Natural killer cell (primary cell): Measurements from ENCODE around the gene NFYC. TPM values are rescaled to one million over a fixed set of nuclear protein-coding genes. Genes with fewer than 3 reads are reported as not detected.
A peak's percentile ranks its signal among the peaks of the same experiment; 100 is the strongest.

Experiments
- ATAC-seq, 3 donors: fragments of 150-1000 bp in 2 of 3; fragments of 200-7000 bp in 1 of 3; cut with Tn5 transposase; 1 replicate in 1 of 3; 2 replicates in 2 of 3; pipeline ENCODE4 v1.10.0; 2021; ENCODE audit warnings: mild to moderate bottlenecking in 2 of 3, moderate library complexity in 2 of 3
- DNase-seq, 2 donors: peaks; one replicate each; pipeline versions ENCODE4 v3.0.0 to v3.0.0-alpha.2; 2013 to 2021; ENCODE audit warnings: mixed read lengths in 1 of 2
- H3K27ac ChIP-seq: one replicate; pipeline ENCODE4 v1.5.1; 2013; ENCODE audit warnings: mild to moderate bottlenecking, low read length
- H3K27me3 ChIP-seq: one replicate; pipeline ENCODE4 v1.6.1; 2013; ENCODE audit warnings: low read length; ENCODE audit not compliant: control insufficient read depth, insufficient read depth
- H3K36me3 ChIP-seq: one replicate; pipeline ENCODE4 v1.6.1; 2013; ENCODE audit warnings: low read length; ENCODE audit not compliant: control insufficient read depth, insufficient read depth
- H3K4me1 ChIP-seq: one replicate; pipeline ENCODE4 v1.6.1; 2013; ENCODE audit warnings: low read length; ENCODE audit not compliant: control insufficient read depth, insufficient read depth
- H3K4me3 ChIP-seq: one replicate; pipeline ENCODE4 v1.5.1; 2013; ENCODE audit warnings: low read length
- H3K9me3 ChIP-seq: one replicate; pipeline ENCODE4 v1.6.1; 2013; ENCODE audit warnings: low read length; ENCODE audit not compliant: control insufficient read depth, insufficient read depth
- H3K27ac Mint-ChIP-seq, 2 donors: one replicate each; pipeline ENCODE4 v1.8.0; 2022; ENCODE audit warnings: mild to moderate bottlenecking in 2 of 2, mixed read lengths in 2 of 2, moderate library complexity in 1 of 2
- H3K27me3 Mint-ChIP-seq, 2 donors: one replicate each; pipeline ENCODE4 v1.8.0; 2022; ENCODE audit warnings: low read depth in 2 of 2, mixed read lengths in 2 of 2
- H3K36me3 Mint-ChIP-seq: one replicate; pipeline ENCODE4 v1.8.0; 2022; ENCODE audit warnings: mixed read lengths
- H3K4me1 Mint-ChIP-seq, 2 donors: one replicate each; pipeline ENCODE4 v1.8.0; 2022; ENCODE audit warnings: mixed read lengths in 2 of 2
- H3K4me3 Mint-ChIP-seq: one replicate; pipeline ENCODE4 v1.8.0; 2022; ENCODE audit warnings: mild to moderate bottlenecking, moderate library complexity, mixed read lengths
- H3K9me3 Mint-ChIP-seq, 2 donors: one replicate each; pipeline ENCODE4 v1.8.0; 2022; ENCODE audit warnings: mixed read lengths in 2 of 2
- WGBS: methylation state at CpG from one replicate; pipeline ENCODE4 v1.1.7; 2013; ENCODE audit warnings: missing lambda C conversion rate; ENCODE audit not compliant: insufficient coverage; 5-methylcytosine and 5-hydroxymethylcytosine counted together
- intact Hi-C: fragments of 100-400 bp; cut with micrococcal nuclease; formaldehyde crosslinking; loops from one replicate; pipeline ENCODE4 v1.14.2; 2022
- total RNA-seq, 4 donors: library from RNA; stranded (reverse); fragments of 120-200 nt in 1 of 4; gene quantifications; one replicate each; pipeline versions ENCODE4 v1.2.3 to v1.2.4, GENCODE V29; 2013 to 2022
- TF ChIP-seq, protein P1 (sequence below): fragments of 200-600 bp; IDR thresholded peaks from one replicate; pipeline ENCODE4 v1.8.0; 2022; ENCODE audit warnings: antibody characterized with exemption

NFYC gene
- total RNA-seq, 3 donors from 2014 or later (not counting 1 experiment from before 2014, with no cell fraction given) = 38.7 to 60.4 (median 48.5) TPM

DNA sequence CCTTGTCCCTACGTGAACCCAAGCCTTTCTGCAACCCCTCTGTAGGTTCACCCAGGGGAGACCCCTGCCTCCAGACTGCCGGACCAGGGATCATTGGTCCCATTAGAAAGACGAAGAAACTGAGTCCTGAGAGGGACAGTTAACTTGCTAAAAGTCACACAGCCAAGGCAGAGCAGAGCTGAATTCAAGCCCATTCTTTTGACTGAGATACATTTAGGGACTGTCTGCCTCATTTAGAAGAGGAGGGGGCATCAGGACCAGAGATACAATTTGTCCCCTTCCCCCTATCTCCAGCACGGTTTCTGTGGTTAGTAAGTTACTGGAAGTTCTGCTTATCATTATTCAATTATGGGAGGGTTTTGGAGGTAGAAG is 111.2 kb downstream of the NFYC start:
- no peaks in the 10 kb centered on the region for H3K27me3 Mint-ChIP-seq
- Histone ChIP-seq H3K36me3 (no peaks in the 10 kb centered on the region), H3K9me3 (no peaks in the 10 kb centered on the region), H3K4me3 (peak overlapping the region; percentile 5), H3K4me1 (peaks cover 20% of the 10 kb centered on the region), H3K27me3 (no peaks in the 10 kb centered on the region), H3K27ac (peak overlapping the region; percentile 55)
- 41% methylated on average over 3 of the region's 4 CpGs for WGBS
- intact Hi-C loops = loop anchor here (1.0 kb wide), 1 partner anchor 60 kb away; the partner anchor contains the start of gene CITED4
- peak overlapping the region; percentile 23 to 85 for H3K27ac Mint-ChIP-seq
- no peaks in the 10 kb centered on the region for H3K9me3 Mint-ChIP-seq
- ATAC-seq (peak in 2 of 3 donors; percentile 3 to 5), DNase-seq (no peak)
- peak overlapping the region; percentile 66 for H3K4me3 Mint-ChIP-seq
- H3K36me3 Mint-ChIP-seq = no peaks in the 10 kb centered on the region
- TF ChIP-seq, protein P1, sequence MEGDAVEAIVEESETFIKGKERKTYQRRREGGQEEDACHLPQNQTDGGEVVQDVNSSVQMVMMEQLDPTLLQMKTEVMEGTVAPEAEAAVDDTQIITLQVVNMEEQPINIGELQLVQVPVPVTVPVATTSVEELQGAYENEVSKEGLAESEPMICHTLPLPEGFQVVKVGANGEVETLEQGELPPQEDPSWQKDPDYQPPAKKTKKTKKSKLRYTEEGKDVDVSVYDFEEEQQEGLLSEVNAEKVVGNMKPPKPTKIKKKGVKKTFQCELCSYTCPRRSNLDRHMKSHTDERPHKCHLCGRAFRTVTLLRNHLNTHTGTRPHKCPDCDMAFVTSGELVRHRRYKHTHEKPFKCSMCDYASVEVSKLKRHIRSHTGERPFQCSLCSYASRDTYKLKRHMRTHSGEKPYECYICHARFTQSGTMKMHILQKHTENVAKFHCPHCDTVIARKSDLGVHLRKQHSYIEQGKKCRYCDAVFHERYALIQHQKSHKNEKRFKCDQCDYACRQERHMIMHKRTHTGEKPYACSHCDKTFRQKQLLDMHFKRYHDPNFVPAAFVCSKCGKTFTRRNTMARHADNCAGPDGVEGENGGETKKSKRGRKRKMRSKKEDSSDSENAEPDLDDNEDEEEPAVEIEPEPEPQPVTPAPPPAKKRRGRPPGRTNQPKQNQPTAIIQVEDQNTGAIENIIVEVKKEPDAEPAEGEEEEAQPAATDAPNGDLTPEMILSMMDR = no peak
- peaks cover 12 to 21% of the 10 kb centered on the region in 2 donors for H3K4me1 Mint-ChIP-seq

DNA sequence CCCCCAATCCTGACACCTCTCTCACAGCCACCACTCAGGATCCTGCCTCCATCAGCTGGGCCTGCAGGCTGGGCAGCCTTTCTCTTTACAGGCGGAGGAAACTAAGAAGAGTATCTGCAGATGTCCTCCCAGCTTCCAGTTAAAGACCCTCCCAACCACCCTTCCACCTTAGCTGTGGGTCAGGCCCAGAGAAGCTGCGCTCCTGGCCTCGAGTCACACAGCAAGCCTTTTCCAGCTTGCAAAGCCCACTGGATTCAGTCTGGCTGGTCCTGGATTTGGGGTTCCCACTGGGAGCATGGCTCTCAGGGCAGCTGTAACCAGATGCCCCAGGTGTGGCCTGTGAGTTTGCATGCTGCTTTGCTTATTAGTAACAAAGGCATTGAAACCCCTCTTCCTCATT is 111.9 kb downstream of the NFYC start:
- TF ChIP-seq, protein P1 = no peak
- no peak for ATAC-seq
- intact Hi-C loops = no loop called here
- no peaks in the 10 kb centered on the region for H3K27me3 ChIP-seq
- no peak overlapping the region for H3K27ac ChIP-seq
- H3K4me1 Mint-ChIP-seq = peaks cover 12 to 21% of the 10 kb centered on the region in 2 donors
- H3K4me1 ChIP-seq = peaks cover 20% of the 10 kb centered on the region
- 94% methylated on average over 3 of the region's 3 CpGs for WGBS
- H3K36me3 Mint-ChIP-seq = no peaks in the 10 kb centered on the region
- no peaks in the 10 kb centered on the region for H3K27me3 Mint-ChIP-seq
- H3K9me3 Mint-ChIP-seq = no peaks in the 10 kb centered on the region
- DNase-seq = peak in 1 of 2 donors; percentile 21
- H3K4me3 ChIP-seq = no peak overlapping the region
- no peaks in the 10 kb centered on the region for H3K36me3 ChIP-seq
- H3K9me3 ChIP-seq = no peaks in the 10 kb centered on the region
- peak overlapping the region in 1 of 2 donors; percentile 85 for H3K27ac Mint-ChIP-seq
- peak overlapping the region; percentile 42 for H3K4me3 Mint-ChIP-seq

DNA sequence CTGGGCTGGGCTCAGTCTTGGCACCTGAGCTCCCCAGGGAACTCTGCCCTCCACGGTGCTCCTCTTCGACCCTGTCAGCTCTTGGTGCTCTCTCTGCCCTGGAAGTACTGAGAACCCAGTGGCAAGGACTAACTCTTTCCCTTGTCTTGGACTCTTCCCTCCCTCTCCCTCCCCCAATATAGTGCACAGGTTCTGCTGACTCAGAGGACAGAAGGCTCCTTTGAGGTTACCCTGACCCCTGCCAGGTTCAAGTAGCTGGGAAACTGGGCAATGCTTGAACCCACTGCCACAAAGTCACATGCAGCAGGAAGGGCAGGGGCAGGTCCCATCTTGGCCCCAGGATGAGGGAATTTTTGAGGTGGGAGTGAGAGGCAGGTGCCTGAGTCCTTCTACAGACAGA is 112.4 kb downstream of the NFYC start:
- H3K27ac ChIP-seq = no peak overlapping the region
- ATAC-seq = no peak
- no peak overlapping the region for H3K4me3 ChIP-seq
- Mint-ChIP-seq H3K4me3 (no peak overlapping the region), H3K4me1 (peaks cover 12 to 24% of the 10 kb centered on the region in 2 donors), H3K27me3 (no peaks in the 10 kb centered on the region), H3K36me3 (no peaks in the 10 kb centered on the region), H3K27ac (peak overlapping the region in 1 of 2 donors; percentile 85), H3K9me3 (no peaks in the 10 kb centered on the region)
- intact Hi-C loops = no loop called here
- 81% methylated on average over 2 of the region's 2 CpGs for WGBS
- H3K9me3 ChIP-seq = no peaks in the 10 kb centered on the region
- H3K4me1 ChIP-seq = peaks cover 20% of the 10 kb centered on the region
- H3K36me3 ChIP-seq = no peaks in the 10 kb centered on the region
- no peak for DNase-seq
- TF ChIP-seq, protein P1 = no peak
- H3K27me3 ChIP-seq = no peaks in the 10 kb centered on the region

DNA sequence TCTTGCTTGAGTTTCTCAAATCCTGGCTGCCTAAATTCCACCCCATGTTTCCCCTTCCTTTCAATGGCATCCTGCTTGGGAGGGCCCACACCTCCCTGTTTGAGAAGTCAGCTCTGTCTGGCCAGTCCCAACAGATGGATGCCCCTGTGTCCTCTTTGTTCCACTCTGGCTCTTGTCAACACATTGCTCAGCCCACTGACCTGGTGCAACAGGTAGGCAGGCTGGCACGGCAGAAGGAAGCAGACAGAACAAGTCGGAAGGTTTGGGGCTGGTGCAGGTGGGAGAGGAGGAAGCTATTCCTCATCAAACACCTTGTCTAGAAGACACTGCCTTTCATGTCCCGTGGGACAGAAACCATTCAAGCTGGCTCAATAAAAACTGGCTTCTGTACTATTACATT is 114.7 kb downstream of the NFYC start:
- no peaks in the 10 kb centered on the region for H3K9me3 Mint-ChIP-seq
- Histone ChIP-seq H3K36me3 (no peaks in the 10 kb centered on the region), H3K9me3 (no peaks in the 10 kb centered on the region), H3K27ac (no peak overlapping the region), H3K4me3 (no peak overlapping the region), H3K27me3 (no peaks in the 10 kb centered on the region), H3K4me1 (peaks cover 20% of the 10 kb centered on the region)
- intact Hi-C loops = no loop called here
- H3K27ac Mint-ChIP-seq = no peak overlapping the region
- peaks cover 0 to 10% of the 10 kb centered on the region in 2 donors for H3K27me3 Mint-ChIP-seq
- 94% methylated on average over 2 of the region's 3 CpGs for WGBS
- no peak for DNase-seq
- TF ChIP-seq, protein P1 = no peak
- H3K36me3 Mint-ChIP-seq = no peaks in the 10 kb centered on the region
- ATAC-seq = no peak
- no peak overlapping the region for H3K4me3 Mint-ChIP-seq
- H3K4me1 Mint-ChIP-seq = peaks cover 4 to 24% of the 10 kb centered on the region in 2 donors
